SK-N-MC (cell line): ENCODE measurements around the gene OCEL1.
A peak's percentile ranks its signal among the peaks of the same experiment; 100 is the strongest.

Experiments used
- DNase-seq: peaks from one replicate; pipeline ENCODE4 v3.0.0-alpha.2; 2011; ENCODE audit warnings: low read depth, low spot score
- H3K27ac ChIP-seq: fragments of 200-600 bp; sonication (generic); 2 replicates; pipeline ENCODE4 v1.5.1; 2016; ENCODE audit warnings: mixed run types
- H3K36me3 ChIP-seq: fragments of 200-600 bp; sonication (generic); 2 replicates; pipeline ENCODE4 v1.6.1; 2017; ENCODE audit warnings: antibody characterized with exemption, low read length, mixed read lengths; ENCODE audit not compliant: insufficient read depth
- H3K4me3 ChIP-seq: fragments of 200-600 bp; sonication (generic); 2 replicates; pipeline ENCODE4 v1.5.1; 2016
- H3K9ac ChIP-seq: fragments of 200-600 bp; sonication (generic); 2 replicates; pipeline ENCODE4 v1.8.0; 2017; ENCODE audit warnings: mixed run types, mixed read lengths; ENCODE audit not compliant: insufficient read length
- H3K9me3 ChIP-seq: fragments of 200-600 bp; sonication (generic); 2 replicates; pipeline ENCODE4 v1.6.1; 2017; ENCODE audit warnings: low read depth, mild to moderate bottlenecking, antibody characterized with exemption, low read length, moderate library complexity, mixed read lengths
- EZH2 ChIP-seq: fragments of 200-600 bp; sonication (generic); IDR thresholded peaks from one replicate; pipeline ENCODE4 v1.6.1; 2017; ENCODE audit warnings: antibody characterized with exemption
- FOXP2 ChIP-seq: optimal IDR thresholded peaks from 2 replicates; pipeline ENCODE3; 2011; ENCODE audit warnings: mild to moderate bottlenecking, moderate library complexity; ENCODE audit not compliant: insufficient read depth; ENCODE audit errors: extremely low read length, control extremely low read depth
- POLR2AphosphoS5 ChIP-seq: IDR thresholded peaks from 2 replicates; pipeline ENCODE4 v1.6.1; 2012; ENCODE audit warnings: mild to moderate bottlenecking, low read depth, low read length, borderline replicate concordance

OCEL1 gene

GRCh38 chr19:17249887-17250548, 24.0 kb downstream of the OCEL1 start:
- DNase-seq, result no peak
- no peak overlapping the region for H3K27ac ChIP-seq
- no peak for TF ChIP-seq FOXP2
- no peak overlapping the region for H3K9ac ChIP-seq
- H3K4me3 ChIP-seq, result no peak overlapping the region
- no peaks in the 10 kb centered on the region for H3K9me3 ChIP-seq
- H3K36me3 ChIP-seq, result no peaks in the 10 kb centered on the region

GRCh38 chr19:17254636-17255035, 28.6 kb downstream of the OCEL1 start:
- DNase-seq, result no peak
- TF ChIP-seq EZH2 (no peak), POLR2AphosphoS5 (no peak), FOXP2 (no peak)
- Histone ChIP-seq H3K9me3 (no peaks in the 10 kb centered on the region), H3K27ac (no peak overlapping the region), H3K36me3 (no peaks in the 10 kb centered on the region), H3K4me3 (no peak overlapping the region), H3K9ac (no peak overlapping the region)

DNA sequence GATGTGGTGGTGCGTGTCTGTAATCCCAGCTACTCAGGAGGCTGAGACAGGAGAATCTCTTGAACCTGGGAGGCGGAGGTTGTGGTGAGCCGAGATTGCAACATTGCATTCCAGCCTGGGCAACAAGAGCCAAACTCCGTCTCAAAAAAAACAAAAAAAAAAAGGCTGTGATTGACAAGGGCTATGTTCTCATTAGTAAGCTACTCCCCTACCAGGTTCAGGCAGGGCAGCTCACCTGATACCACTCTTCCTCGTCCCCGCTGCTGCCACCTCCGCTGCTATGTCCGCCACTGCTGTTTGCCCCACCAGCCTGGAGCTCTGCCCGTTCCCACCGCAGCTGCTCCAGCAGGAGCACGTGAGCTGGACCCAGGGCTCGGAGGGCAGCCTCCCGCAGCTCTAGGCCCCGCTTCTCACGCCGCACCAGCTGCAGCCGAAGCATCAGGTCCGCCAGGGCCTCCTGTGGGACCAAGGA, 29.2 kb downstream of the OCEL1 start:
- Histone ChIP-seq H3K9me3 (no peaks in the 10 kb centered on the region), H3K27ac (no peak overlapping the region), H3K9ac (no peak overlapping the region), H3K4me3 (no peak overlapping the region), H3K36me3 (no peaks in the 10 kb centered on the region)
- TF ChIP-seq EZH2, result no peak
- TF ChIP-seq FOXP2, result no peak
- no peak for TF ChIP-seq POLR2AphosphoS5
- DNase-seq, result no peak

- no peak for DNase-seq
- Histone ChIP-seq H3K4me3 (no peak overlapping the region), H3K9ac (no peak overlapping the region), H3K9me3 (no peaks in the 10 kb centered on the region), H3K36me3 (no peaks in the 10 kb centered on the region), H3K27ac (no peak overlapping the region)
- TF ChIP-seq FOXP2 (no peak), POLR2AphosphoS5 (no peak), EZH2 (no peak)
Observed at GRCh38 chr19:17256130-17256529, 30.1 kb downstream of the OCEL1 start.

- TF ChIP-seq EZH2 (no peak), FOXP2 (no peak), POLR2AphosphoS5 (no peak)
- DNase-seq, result no peak
- no peaks in the 10 kb centered on the region for H3K36me3 ChIP-seq
- H3K27ac ChIP-seq, result no peak overlapping the region
- no peak overlapping the region for H3K4me3 ChIP-seq
- no peak overlapping the region for H3K9ac ChIP-seq
- no peaks in the 10 kb centered on the region for H3K9me3 ChIP-seq
Observed at GRCh38 chr19:17259118-17259780, 33.2 kb downstream of the OCEL1 start.

GRCh38 chr19:17259934-17260333, 33.9 kb downstream of the OCEL1 start:
- H3K36me3 ChIP-seq, result no peaks in the 10 kb centered on the region
- H3K9ac ChIP-seq, result no peak overlapping the region
- no peak overlapping the region for H3K27ac ChIP-seq
- no peak for DNase-seq
- H3K4me3 ChIP-seq, result no peak overlapping the region
- TF ChIP-seq FOXP2 (no peak), POLR2AphosphoS5 (no peak), EZH2 (no peak)
- no peaks in the 10 kb centered on the region for H3K9me3 ChIP-seq

GRCh38 chr19:17260842-17261325, 34.9 kb downstream of the OCEL1 start:
- H3K9ac ChIP-seq, result no peak overlapping the region
- TF ChIP-seq EZH2, result no peak
- TF ChIP-seq POLR2AphosphoS5, result no peak
- TF ChIP-seq FOXP2, result no peak
- peak; percentile 37 for DNase-seq
- no peaks in the 10 kb centered on the region for H3K9me3 ChIP-seq
- H3K4me3 ChIP-seq, result no peak overlapping the region
- H3K36me3 ChIP-seq, result no peaks in the 10 kb centered on the region
- H3K27ac ChIP-seq, result no peak overlapping the region

DNA sequence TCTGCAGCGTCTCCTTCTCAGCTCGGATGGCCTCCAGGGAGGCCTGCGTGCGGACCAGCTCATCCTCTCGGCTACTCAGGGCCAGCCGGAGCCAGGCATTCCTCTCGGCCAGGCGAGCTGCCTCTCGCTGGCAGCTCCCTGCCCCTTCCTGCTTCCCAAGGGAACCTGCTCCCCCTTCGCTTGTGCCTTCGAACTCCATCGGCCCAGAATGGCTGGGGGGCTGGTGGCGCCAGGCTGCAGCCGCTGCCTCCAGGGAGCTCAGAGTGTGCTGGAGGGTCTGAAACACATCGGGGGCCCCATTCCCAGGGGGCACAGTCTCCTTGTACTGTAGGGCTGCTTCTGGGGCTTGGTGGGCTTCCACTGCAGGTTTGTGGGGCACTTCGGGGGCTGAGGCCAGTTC, 36.5 kb downstream of the OCEL1 start:
- H3K4me3 ChIP-seq, result no peak overlapping the region
- no peaks in the 10 kb centered on the region for H3K36me3 ChIP-seq
- H3K9me3 ChIP-seq, result no peaks in the 10 kb centered on the region
- no peak overlapping the region for H3K9ac ChIP-seq
- no peak for DNase-seq
- no peak overlapping the region for H3K27ac ChIP-seq
- TF ChIP-seq POLR2AphosphoS5, result no peak
- TF ChIP-seq EZH2, result no peak
- no peak for TF ChIP-seq FOXP2
